NCI-H510A treated with DMSO at 0.1 percent for 48 hours (cell line): Measurements from ENCODE around the gene RAP1B.

Experiments
- DNase-seq: peaks from one replicate; lab custom pipeline; 2025; lab: John Stamatoyannopoulos, UW

Gene RAP1B

GRCh38 chr12:68610370-68611093 is at the start of gene RAP1B:
TSS of gene RAP1B (plus strand) at chr12:68610899. CDS start at chr12:68648725, 37,826 bp downstream.
- peak; percentile 96 for DNase-seq

- no peak for DNase-seq
Measured at GRCh38 chr12:68561830-68562229, 48.9 kb upstream of the RAP1B start.

GRCh38 chr12:68564166-68564565 is 46.5 kb upstream of the RAP1B start:
- no peak for DNase-seq

GRCh38 chr12:68565391-68565903 is 45.3 kb upstream of the RAP1B start:
- no peak for DNase-seq

- peak; percentile 97 for DNase-seq
Measured at GRCh38 chr12:68568922-68569569, 41.7 kb upstream of the RAP1B start.

GRCh38 chr12:68572661-68573060 is 38.0 kb upstream of the RAP1B start:
- DNase-seq = no peak

GRCh38 chr12:68573406-68573805 is 37.3 kb upstream of the RAP1B start:
- no peak for DNase-seq

GRCh38 chr12:68577949-68578348 is 32.8 kb upstream of the RAP1B start:
- DNase-seq = no peak

- DNase-seq = no peak
Measured at GRCh38 chr12:68578765-68579164, 31.9 kb upstream of the RAP1B start.

- DNase-seq = no peak
Measured at GRCh38 chr12:68579254-68579653, 31.4 kb upstream of the RAP1B start.

GRCh38 chr12:68580911-68581310 is 29.8 kb upstream of the RAP1B start:
- no peak for DNase-seq

- DNase-seq = no peak
Measured at GRCh38 chr12:68581926-68582325, 28.8 kb upstream of the RAP1B start.

- DNase-seq = no peak
Measured at GRCh38 chr12:68585966-68586365, 24.7 kb upstream of the RAP1B start.

- DNase-seq = no peak
Measured at GRCh38 chr12:68587448-68587873, 23.2 kb upstream of the RAP1B start.

- DNase-seq = no peak
Measured at GRCh38 chr12:68589194-68589593, 21.5 kb upstream of the RAP1B start.

- DNase-seq = peak; percentile 84
Measured at GRCh38 chr12:68591734-68592418, 18.8 kb upstream of the RAP1B start.

- no peak for DNase-seq
Measured at GRCh38 chr12:68595241-68595640, 15.5 kb upstream of the RAP1B start.

GRCh38 chr12:68601767-68602166 is 8.9 kb upstream of the RAP1B start:
- no peak for DNase-seq

GRCh38 chr12:68602720-68603119 is 8.0 kb upstream of the RAP1B start:
- DNase-seq = no peak

- DNase-seq = no peak
Measured at GRCh38 chr12:68608191-68608590, 2.5 kb upstream of the RAP1B start.

- no peak for DNase-seq
Measured at GRCh38 chr12:68609998-68610369, 715 bp upstream of the RAP1B start.

- DNase-seq = peak; percentile 57
Measured at GRCh38 chr12:68611094-68611805, 551 bp downstream of the RAP1B start.
